MM.1S (cell line): ENCODE results near the gene BCOR.

Experiments used
- EZH2 ChIP-seq: fragments of 300-600 bp; sonication (generic); optimal IDR thresholded peaks from 2 replicates; pipeline ENCODE3; 2017; ENCODE audit warnings: low read depth, mild to moderate bottlenecking, antibody characterized with exemption, low read length, mixed read lengths
- TF ChIP-seq, protein P1 (sequence below): fragments of 300-600 bp; sonication (generic); IDR thresholded peaks from 2 replicates; pipeline ENCODE4 v1.5.1; 2016; ENCODE audit warnings: antibody characterized with exemption, low read length, mixed read lengths

DNA sequence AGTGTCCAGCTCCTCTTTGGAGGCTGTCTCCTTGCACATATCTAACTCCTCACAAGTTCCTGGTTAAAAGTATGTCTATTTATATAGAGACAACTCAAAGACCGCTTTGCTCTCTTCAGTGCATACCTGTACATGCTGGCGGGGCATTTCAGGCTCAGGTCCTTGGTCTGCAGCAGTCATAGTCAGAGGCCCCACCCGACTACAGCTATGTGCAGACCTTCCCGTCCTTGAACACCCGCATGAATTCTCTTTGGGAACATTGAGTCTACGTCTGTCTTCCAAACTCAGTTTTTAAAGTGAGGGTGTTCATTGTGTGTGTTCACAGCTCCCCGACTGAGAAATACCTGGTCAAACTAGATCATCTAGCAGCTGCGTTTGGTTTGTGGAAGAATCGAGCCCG lies 4.2 kb downstream of the BCOR start:
- TF ChIP-seq, protein P1, sequence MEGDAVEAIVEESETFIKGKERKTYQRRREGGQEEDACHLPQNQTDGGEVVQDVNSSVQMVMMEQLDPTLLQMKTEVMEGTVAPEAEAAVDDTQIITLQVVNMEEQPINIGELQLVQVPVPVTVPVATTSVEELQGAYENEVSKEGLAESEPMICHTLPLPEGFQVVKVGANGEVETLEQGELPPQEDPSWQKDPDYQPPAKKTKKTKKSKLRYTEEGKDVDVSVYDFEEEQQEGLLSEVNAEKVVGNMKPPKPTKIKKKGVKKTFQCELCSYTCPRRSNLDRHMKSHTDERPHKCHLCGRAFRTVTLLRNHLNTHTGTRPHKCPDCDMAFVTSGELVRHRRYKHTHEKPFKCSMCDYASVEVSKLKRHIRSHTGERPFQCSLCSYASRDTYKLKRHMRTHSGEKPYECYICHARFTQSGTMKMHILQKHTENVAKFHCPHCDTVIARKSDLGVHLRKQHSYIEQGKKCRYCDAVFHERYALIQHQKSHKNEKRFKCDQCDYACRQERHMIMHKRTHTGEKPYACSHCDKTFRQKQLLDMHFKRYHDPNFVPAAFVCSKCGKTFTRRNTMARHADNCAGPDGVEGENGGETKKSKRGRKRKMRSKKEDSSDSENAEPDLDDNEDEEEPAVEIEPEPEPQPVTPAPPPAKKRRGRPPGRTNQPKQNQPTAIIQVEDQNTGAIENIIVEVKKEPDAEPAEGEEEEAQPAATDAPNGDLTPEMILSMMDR = no peak
- TF ChIP-seq EZH2 = no peak
